SK-N-SH (cell line): ENCODE data around the gene AIMP1. TPM values are rescaled to one million over a fixed set of nuclear protein-coding genes. Genes with fewer than 3 reads are reported as not detected.

ENCODE experiments used
- CTCF ChIA-PET: fragments of 300-600, 350-600 bp; formaldehyde crosslinking; extraction: SDS; loops from one replicate; lab custom pipeline; 2021; lab: Yijun Ruan, JAX
- POLR2A ChIA-PET: fragments of 350-600 bp; sonication (Branson Sonifier 250); formaldehyde crosslinking; extraction: SDS; loops from one replicate; lab custom pipeline; 2020; ENCODE audit warnings: antibody characterized with exemption, inconsistent platforms; lab: Yijun Ruan, JAX
- DNase-seq: peaks from one replicate; pipeline ENCODE4 v3.0.0; 2012
- H2AFZ ChIP-seq: fragments of 200-600 bp; sonication (generic); 2 replicates; pipeline ENCODE4 v1.8.1; 2016; ENCODE audit warnings: antibody characterized with exemption, mild to moderate bottlenecking, low read depth
- H3F3A ChIP-seq: fragments of 200-600 bp; sonication (generic); replicated peaks from 2 replicates; pipeline ENCODE3; 2016; ENCODE audit warnings: antibody characterized with exemption, mild to moderate bottlenecking; ENCODE audit not compliant: insufficient read depth
- H3K27ac ChIP-seq, 2 experiments: fragments of 200-500 bp in 1 of 2; fragments of 200-600 bp in 1 of 2; sonication (Bioruptor generic) in 1 of 2; sonication (generic), shearing (Covaris generic) in 1 of 2; 2 replicates each; pipeline versions ENCODE4 v1.5.1 to v1.6.1; 2014 to 2016; ENCODE audit warnings: low read depth in 2 of 2, inconsistent platforms in 1 of 2, low read length in 1 of 2, mild to moderate bottlenecking in 1 of 2, mixed read lengths in 1 of 2
- H3K27me3 ChIP-seq: fragments of 200-600 bp; sonication (generic), shearing (Covaris generic); 2 replicates; pipeline ENCODE4 v1.6.1; 2016; ENCODE audit warnings: mixed run types; ENCODE audit not compliant: insufficient read depth
- H3K36me3 ChIP-seq, 2 experiments: fragments of 200-500 bp in 1 of 2; fragments of 200-600 bp in 1 of 2; sonication (Bioruptor generic) in 1 of 2; sonication (generic) in 1 of 2; replicated peaks in 1 of 2; 2 replicates each; pipeline versions ENCODE3 to v1.5.1; 2014 to 2016; ENCODE audit warnings: low read length in 1 of 2, mild to moderate bottlenecking in 1 of 2; ENCODE audit not compliant: insufficient read depth in 2 of 2, control insufficient read depth in 1 of 2
- H3K4me1 ChIP-seq, 2 experiments: fragments of 200-500 bp in 1 of 2; fragments of 200-600 bp in 1 of 2; sonication (Bioruptor generic) in 1 of 2; sonication (generic), shearing (Covaris generic) in 1 of 2; 2 replicates each; pipeline versions ENCODE4 v1.5.1 to v1.6.1; 2014 to 2016; ENCODE audit warnings: low read depth in 1 of 2, low read length in 1 of 2, mixed run types in 1 of 2; ENCODE audit not compliant: insufficient read depth in 2 of 2, control insufficient read depth in 1 of 2
- H3K4me2 ChIP-seq: fragments of 200-600 bp; sonication (generic), shearing (Covaris generic); 2 replicates; pipeline ENCODE4 v1.6.1; 2017; ENCODE audit warnings: mixed run types
- H3K4me3 ChIP-seq, 2 experiments: fragments of 200-500 bp in 1 of 2; fragments of 200-600 bp in 1 of 2; sonication (Bioruptor generic) in 1 of 2; sonication (generic), shearing (Covaris generic) in 1 of 2; 2 replicates each; pipeline versions ENCODE4 v1.5.1 to v1.8.1; 2014 to 2016; ENCODE audit warnings: low read depth in 2 of 2, inconsistent platforms in 1 of 2, low read length in 1 of 2, mild to moderate bottlenecking in 1 of 2, mixed read lengths in 1 of 2, moderate library complexity in 1 of 2
- H3K79me2 ChIP-seq: fragments of 200-600 bp; sonication (generic); 2 replicates; pipeline ENCODE4 v1.8.1; 2017; ENCODE audit warnings: mild to moderate bottlenecking; ENCODE audit not compliant: insufficient read depth
- H3K9ac ChIP-seq: fragments of 200-600 bp; sonication (generic); 2 replicates; pipeline ENCODE4 v1.6.1; 2017; ENCODE audit warnings: mixed run types
- H3K9me2 ChIP-seq: fragments of 200-600 bp; sonication (generic); 2 replicates; pipeline ENCODE4 v1.6.1; 2017; ENCODE audit warnings: mixed run types
- H3K9me3 ChIP-seq: fragments of 200-600 bp; sonication (generic); 2 replicates; pipeline ENCODE4 v1.6.1; 2017; ENCODE audit warnings: mixed run types, mild to moderate bottlenecking, moderate library complexity
- H4K20me1 ChIP-seq: fragments of 200-600 bp; sonication (generic); 2 replicates; pipeline ENCODE4 v1.6.1; 2017; ENCODE audit warnings: mild to moderate bottlenecking, mixed run types; ENCODE audit not compliant: insufficient read depth
- CHD2 ChIP-seq: fragments of 150-350 bp; IDR thresholded peaks from 2 replicates; pipeline ENCODE4 v1.6.1; 2018; ENCODE audit warnings: low read length; ENCODE audit not compliant: partially characterized antibody
- EP300 ChIP-seq, 2 experiments: IDR thresholded peaks; 2 replicates each; pipeline versions ENCODE4 v1.4.0 to v1.6.1; 2012; ENCODE audit warnings: borderline replicate concordance in 1 of 2, low read depth in 1 of 2, low read length in 1 of 2
- FOXJ3 ChIP-seq: sonication (generic); formaldehyde crosslinking; IDR thresholded peaks from 2 replicates; pipeline ENCODE4 v1.5.1; 2020; ENCODE audit warnings: mild to moderate bottlenecking, missing genetic modification reagents
- FOXM1 ChIP-seq: IDR thresholded peaks from 2 replicates; pipeline ENCODE4 v1.4.0; 2012; ENCODE audit warnings: low read depth, mild to moderate bottlenecking
- GABPA ChIP-seq: IDR thresholded peaks from 2 replicates; pipeline ENCODE4 v1.4.0; 2012; ENCODE audit warnings: low read depth, mild to moderate bottlenecking
- GATA2 ChIP-seq: sonication (generic); formaldehyde crosslinking; IDR thresholded peaks from 2 replicates; pipeline ENCODE4 v1.5.0; 2020; ENCODE audit warnings: mild to moderate bottlenecking, missing genetic modification reagents
- MEF2A ChIP-seq: IDR thresholded peaks from 2 replicates; pipeline ENCODE4 v1.4.0; 2012; ENCODE audit warnings: low read depth, borderline replicate concordance
- MXI1 ChIP-seq: IDR thresholded peaks from 2 replicates; pipeline ENCODE4 v1.6.1; 2012; ENCODE audit warnings: mild to moderate bottlenecking, low read depth, low read length, improper control_type of control experiment
- NFIC ChIP-seq: IDR thresholded peaks from 2 replicates; pipeline ENCODE4 v1.4.0; 2012; ENCODE audit warnings: borderline replicate concordance
- RAD21 ChIP-seq: IDR thresholded peaks from 2 replicates; pipeline ENCODE4 v1.6.1; 2012; ENCODE audit warnings: mild to moderate bottlenecking, low read length
- RCOR1 ChIP-seq: fragments of 150-350 bp; IDR thresholded peaks from 2 replicates; pipeline ENCODE4 v1.6.1; 2017; ENCODE audit warnings: antibody characterized with exemption, low read length
- TAF1 ChIP-seq: IDR thresholded peaks from 2 replicates; pipeline ENCODE4 v1.6.1; 2012; ENCODE audit warnings: low read depth, mild to moderate bottlenecking, low read length, moderate library complexity, borderline replicate concordance
- WGBS: methylation state at CpG from one replicate; pipeline ENCODE4 v1.1.6; 2017; ENCODE audit warnings: low lambda C conversion rate; 5-methylcytosine and 5-hydroxymethylcytosine counted together
- polyA plus RNA-seq, 3 experiments: library from polyadenylated mRNA; depleted of rRNA; stranded (reverse); fragments of >200 nt; gene quantifications; 2 replicates each; pipeline ENCODE4 v1.2.3, GENCODE V29; 2012
- TF ChIP-seq, protein P1 (sequence below): IDR thresholded peaks from 2 replicates; pipeline ENCODE4 v1.4.0; 2012; ENCODE audit warnings: low read depth
- TF ChIP-seq, protein P2 (sequence below): IDR thresholded peaks from 2 replicates; pipeline ENCODE4; 2012
- TF ChIP-seq, protein P3 (sequence below): IDR thresholded peaks from 2 replicates; pipeline ENCODE4 v1.4.0; 2012; ENCODE audit warnings: low read depth, borderline replicate concordance
- TF ChIP-seq, protein P4 (sequence below): fragments of 150-350 bp; IDR thresholded peaks from 2 replicates; pipeline ENCODE4 v1.6.1; 2017; ENCODE audit warnings: antibody characterized with exemption, low read length, low read depth, borderline replicate concordance

Gene AIMP1
- polyA plus RNA-seq, 1 of the 3 experiments (the other 2 are of a cell fraction) = 14.0 TPM

DNA sequence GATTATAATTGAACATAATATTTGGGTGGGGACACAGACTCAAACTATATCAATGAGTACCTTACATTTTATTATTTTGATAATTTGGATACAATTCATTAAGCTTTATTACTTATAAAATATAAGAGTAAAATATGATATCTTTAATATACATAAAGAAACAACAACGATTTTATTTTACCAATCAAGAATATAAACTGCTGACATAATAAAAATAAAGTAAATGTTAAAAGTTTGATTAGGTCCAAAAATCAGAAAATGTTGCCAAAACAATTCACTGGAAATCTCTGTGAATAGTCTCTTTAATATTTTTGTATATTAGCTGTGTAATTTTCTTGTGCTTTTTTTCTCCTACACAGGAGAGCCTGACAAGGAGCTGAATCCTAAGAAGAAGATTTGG lies 30.8 kb downstream of the AIMP1 start (continued):
- no peak for TF ChIP-seq CHD2
- TF ChIP-seq FOXM1 = no peak
- no peak for TF ChIP-seq GABPA
- TF ChIP-seq, protein P1, sequence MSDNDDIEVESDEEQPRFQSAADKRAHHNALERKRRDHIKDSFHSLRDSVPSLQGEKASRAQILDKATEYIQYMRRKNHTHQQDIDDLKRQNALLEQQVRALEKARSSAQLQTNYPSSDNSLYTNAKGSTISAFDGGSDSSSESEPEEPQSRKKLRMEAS = no peak
- no peak for TF ChIP-seq RCOR1
- TF ChIP-seq FOXJ3 = no peak
- TF ChIP-seq, protein P2, sequence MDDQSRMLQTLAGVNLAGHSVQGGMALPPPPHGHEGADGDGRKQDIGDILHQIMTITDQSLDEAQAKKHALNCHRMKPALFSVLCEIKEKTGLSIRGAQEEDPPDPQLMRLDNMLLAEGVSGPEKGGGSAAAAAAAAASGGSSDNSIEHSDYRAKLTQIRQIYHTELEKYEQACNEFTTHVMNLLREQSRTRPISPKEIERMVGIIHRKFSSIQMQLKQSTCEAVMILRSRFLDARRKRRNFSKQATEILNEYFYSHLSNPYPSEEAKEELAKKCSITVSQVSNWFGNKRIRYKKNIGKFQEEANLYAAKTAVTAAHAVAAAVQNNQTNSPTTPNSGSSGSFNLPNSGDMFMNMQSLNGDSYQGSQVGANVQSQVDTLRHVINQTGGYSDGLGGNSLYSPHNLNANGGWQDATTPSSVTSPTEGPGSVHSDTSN = no peak
- TF ChIP-seq, protein P3, sequence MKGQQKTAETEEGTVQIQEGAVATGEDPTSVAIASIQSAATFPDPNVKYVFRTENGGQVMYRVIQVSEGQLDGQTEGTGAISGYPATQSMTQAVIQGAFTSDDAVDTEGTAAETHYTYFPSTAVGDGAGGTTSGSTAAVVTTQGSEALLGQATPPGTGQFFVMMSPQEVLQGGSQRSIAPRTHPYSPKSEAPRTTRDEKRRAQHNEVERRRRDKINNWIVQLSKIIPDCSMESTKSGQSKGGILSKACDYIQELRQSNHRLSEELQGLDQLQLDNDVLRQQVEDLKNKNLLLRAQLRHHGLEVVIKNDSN = no peak
- TF ChIP-seq RAD21 = no peak

DNA sequence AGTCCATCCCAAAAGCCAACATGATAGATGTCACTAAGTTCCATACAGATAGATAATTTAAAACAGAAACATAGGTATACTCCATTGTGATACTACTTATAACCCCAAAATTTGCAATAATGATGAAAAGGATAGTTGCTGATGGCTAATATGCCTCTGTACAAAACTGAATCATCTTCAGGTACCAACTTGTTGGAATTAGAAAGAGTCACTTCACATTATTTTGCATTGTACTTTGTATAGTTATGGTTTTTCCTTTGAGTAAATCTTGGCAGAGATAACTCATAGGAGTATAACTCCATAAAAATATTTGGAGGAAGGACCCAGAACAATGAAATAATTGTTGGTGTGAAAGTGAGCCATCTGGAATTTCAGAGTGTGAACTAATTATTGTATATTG lies 34.7 kb downstream of the AIMP1 start:
- H3K9me3 ChIP-seq = no peaks in the 10 kb centered on the region
- no peak overlapping the region for H3K9ac ChIP-seq
- no peaks in the 10 kb centered on the region for H3F3A ChIP-seq
- peaks cover 5% of the 10 kb centered on the region for H3K79me2 ChIP-seq
- no peaks in the 10 kb centered on the region for H3K4me1 ChIP-seq
- no peak overlapping the region for H3K4me2 ChIP-seq
- H3K27me3 ChIP-seq = no peaks in the 10 kb centered on the region
- no peak overlapping the region for H3K27ac ChIP-seq
- H3K9me2 ChIP-seq = no peaks in the 10 kb centered on the region; the same call in 1 of the 2 replicates
- H4K20me1 ChIP-seq = no peaks in the 10 kb centered on the region
- no peak for DNase-seq
- POLR2A ChIA-PET = no interaction called here
- CTCF ChIA-PET = no interaction called here
- H2AFZ ChIP-seq = no peak overlapping the region
- no peak overlapping the region for H3K4me3 ChIP-seq
- H3K36me3 ChIP-seq = peaks cover 31 to 45% of the 10 kb centered on the region in 2 experiments
- TF ChIP-seq GATA2 (CRISPR knock-in tag) = no peak
- TF ChIP-seq, protein P2 = no peak
- no peak for TF ChIP-seq MEF2A
- TF ChIP-seq NFIC = no peak

DNA sequence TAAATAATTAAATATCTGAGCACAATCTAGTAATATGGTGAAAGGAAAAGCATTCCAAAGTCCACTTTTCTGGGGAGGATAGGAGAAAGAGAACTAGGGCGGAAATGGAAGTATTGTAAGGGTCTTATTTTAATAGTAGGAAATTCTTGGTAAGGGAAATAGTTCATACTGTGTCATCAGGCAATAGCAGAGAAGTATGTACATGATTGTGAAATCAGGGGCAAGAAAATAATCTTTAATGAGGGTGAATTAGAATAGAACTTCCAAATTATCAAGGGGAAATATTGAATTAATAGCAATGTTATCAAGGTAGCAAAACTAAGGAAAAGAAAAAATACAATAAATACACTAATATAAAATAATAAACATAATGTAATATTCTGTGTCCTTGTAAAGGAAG lies 37.4 kb downstream of the AIMP1 start:
- CTCF ChIA-PET = interaction anchor here (1.2 kb wide), 1 partner anchor 16 kb away, joined by 5 read pairs; the partner anchor contains the start of gene GIMD1
- POLR2A ChIA-PET = no interaction called here

More for the DNA sequence above, 37.4 kb downstream of the AIMP1 start:
- Histone ChIP-seq H3F3A (peaks cover 5% of the 10 kb centered on the region), H3K36me3 (peaks cover 12 to 21% of the 10 kb centered on the region in 2 experiments), H3K4me2 (no peak overlapping the region), H3K27me3 (no peaks in the 10 kb centered on the region), H2AFZ (no peak overlapping the region), H3K9me2 (no peaks in the 10 kb centered on the region), H3K9ac (no peak overlapping the region), H3K4me1 (no peaks in the 10 kb centered on the region), H3K4me3 (no peak overlapping the region)
- DNase-seq = no peak
- whole genome bisulfite sequencing = 95% methylated on average over 1 of the region's 1 CpG
- TF ChIP-seq MXI1 (no peak), EP300 (IDR thresholded peaks at IDR 0.05; ENCODE audit: borderline replicate concordance in 1 of 2, low read depth in 1 of 2, low read length in 1 of 2) (no peak), TAF1 (no peak), GATA2 (CRISPR knock-in tag) (no peak)
- TF ChIP-seq, protein P4, sequence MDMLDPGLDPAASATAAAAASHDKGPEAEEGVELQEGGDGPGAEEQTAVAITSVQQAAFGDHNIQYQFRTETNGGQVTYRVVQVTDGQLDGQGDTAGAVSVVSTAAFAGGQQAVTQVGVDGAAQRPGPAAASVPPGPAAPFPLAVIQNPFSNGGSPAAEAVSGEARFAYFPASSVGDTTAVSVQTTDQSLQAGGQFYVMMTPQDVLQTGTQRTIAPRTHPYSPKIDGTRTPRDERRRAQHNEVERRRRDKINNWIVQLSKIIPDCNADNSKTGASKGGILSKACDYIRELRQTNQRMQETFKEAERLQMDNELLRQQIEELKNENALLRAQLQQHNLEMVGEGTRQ = no peak
- TF ChIP-seq, all 33 proteins: peak for 0
- Histone ChIP-seq H3K79me2 (no peaks in the 10 kb centered on the region), H3K9me3 (no peaks in the 10 kb centered on the region), H4K20me1 (no peaks in the 10 kb centered on the region), H3K27ac (no peak overlapping the region)
